Muscle of leg (tissue), 11 donors: ENCODE measurements around the gene NOXO1. TPM values are rescaled to one million over a fixed set of nuclear protein-coding genes. Genes with fewer than 3 reads are reported as not detected.
"Not testable (repeated sequence)": the region's sequence is repeated elsewhere in the genome, so short reads cannot be mapped to it uniquely, and the experiment has no call there.

Experiments
- DNase-seq: peaks from one replicate; pipeline ENCODE4 v3.0.0; 2013
- H3K27ac ChIP-seq: one replicate; pipeline ENCODE4 v1.5.1; 2013; ENCODE audit warnings: mild to moderate bottlenecking, low read length, control low read depth
- H3K27me3 ChIP-seq: one replicate; pipeline ENCODE4 v1.6.1; 2013; ENCODE audit warnings: low read length; ENCODE audit not compliant: control insufficient read depth, insufficient read depth
- H3K36me3 ChIP-seq: one replicate; pipeline ENCODE4 v1.6.1; 2013; ENCODE audit warnings: low read length; ENCODE audit not compliant: control insufficient read depth, insufficient read depth
- H3K4me1 ChIP-seq: one replicate; pipeline ENCODE4 v1.6.1; 2013; ENCODE audit warnings: low read length; ENCODE audit not compliant: control insufficient read depth, insufficient read depth
- H3K4me3 ChIP-seq: one replicate; pipeline ENCODE4 v1.5.1; 2013; ENCODE audit warnings: low read length, control low read depth
- H3K9me3 ChIP-seq: replicated peaks from 2 replicates; pipeline ENCODE4 v1.6.1; 2013; ENCODE audit warnings: low read depth, low read length; ENCODE audit not compliant: control insufficient read depth
- whole genome bisulfite sequencing: methylation state at CpG from one replicate; pipeline ENCODE4 v1.1.5; 2013; ENCODE audit warnings: missing lambda C conversion rate; ENCODE audit not compliant: insufficient coverage; 5-methylcytosine and 5-hydroxymethylcytosine counted together
- polyA plus RNA-seq, 8 donors: library from polyadenylated mRNA; unstranded; fragments of 120-200 nt; gene quantifications; one replicate each; pipeline versions ENCODE4 v1.2.1 to v1.2.3, GENCODE V29; 2013; ENCODE audit warnings: inconsistent platforms in 1 of 8, low replicate concordance in 1 of 8; ENCODE audit not compliant: insufficient read length in 8 of 8, insufficient read depth in 1 of 8
- total RNA-seq: library from RNA; stranded (reverse); fragments of 120-200 nt; gene quantifications from one replicate; pipeline ENCODE4 v1.2.4, GENCODE V29; 2013

The NOXO1 gene
- total and polyA plus RNA-seq, 9 donors: 0.29 to 1.7 (median 0.89) TPM

GRCh38 chr16:1960665-1961630, 20.3 kb downstream of the NOXO1 start:
- peaks cover 32% of the 10 kb centered on the region for H3K36me3 ChIP-seq
- WGBS: 49% methylated on average over 16 of the region's 20 CpGs
- DNase-seq: no peak
- H3K4me3 ChIP-seq: peak overlapping the region; percentile 0
- H3K27me3 ChIP-seq: no peaks in the 10 kb centered on the region
- H3K27ac ChIP-seq: no peak overlapping the region
- peaks cover 41% of the 10 kb centered on the region for H3K4me1 ChIP-seq
- H3K9me3 ChIP-seq: no peaks in the 10 kb centered on the region

GRCh38 chr16:1959269-1960039, 21.8 kb downstream of the NOXO1 start, which contains the start of gene NDUFB10:
Gene NDUFB10 (plus strand): TSS chr16:1959538. CDS start chr16:1959625, 87 bp downstream.
- under 1% methylated on average over 77 of the region's 79 CpGs for WGBS
- H3K4me1 ChIP-seq: peaks cover 39% of the 10 kb centered on the region

GRCh38 chr16:1958715-1959268, 22.5 kb downstream of the NOXO1 start:
- peaks cover 27% of the 10 kb centered on the region for H3K36me3 ChIP-seq
- H3K4me3 ChIP-seq: peak overlapping the region; percentile 15
- peak overlapping the region; percentile 59 for H3K27ac ChIP-seq
- peaks cover 44% of the 10 kb centered on the region for H3K4me1 ChIP-seq
- 29% methylated on average over 11 of the region's 14 CpGs for WGBS
- no peaks in the 10 kb centered on the region for H3K27me3 ChIP-seq
- no peak for DNase-seq
- H3K9me3 ChIP-seq: no peaks in the 10 kb centered on the region

More at GRCh38 chr16:1959269-1960039, 21.8 kb downstream of the NOXO1 start, which contains the start of gene NDUFB10:
- H3K27me3 ChIP-seq: no peaks in the 10 kb centered on the region
- H3K27ac ChIP-seq: peak within 1 kb of the TSS; percentile 59
- DNase-seq: peak; percentile 94
- H3K9me3 ChIP-seq: no peaks in the 10 kb centered on the region
- peaks cover 27% of the 10 kb centered on the region for H3K36me3 ChIP-seq
- H3K4me3 ChIP-seq: peak within 1 kb of the TSS; percentile 79

- 65% methylated on average over 23 of the region's 30 CpGs for WGBS
These were observed 23.2 kb downstream of the NOXO1 start for GRCh38 chr16:1958143-1958491.

GRCh38 chr16:1957434-1958142, 23.7 kb downstream of the NOXO1 start:
- not testable (repeated sequence) for DNase-seq, H3K27me3 ChIP-seq, H3K9me3 ChIP-seq, H3K4me3 ChIP-seq, H3K27ac ChIP-seq
- peaks cover 39% of the 10 kb centered on the region for H3K4me1 ChIP-seq
- 81% methylated on average over 15 of the region's 22 CpGs for WGBS
- H3K36me3 ChIP-seq: peaks cover 19% of the 10 kb centered on the region

More at GRCh38 chr16:1958143-1958491, 23.2 kb downstream of the NOXO1 start:
- not testable (repeated sequence) for H3K27me3 ChIP-seq, H3K4me3 ChIP-seq, DNase-seq, H3K9me3 ChIP-seq, H3K27ac ChIP-seq
- Histone ChIP-seq H3K4me1 (peaks cover 41% of the 10 kb centered on the region), H3K36me3 (peaks cover 24% of the 10 kb centered on the region)

- H3K27me3 ChIP-seq: no peaks in the 10 kb centered on the region
- H3K4me1 ChIP-seq: peaks cover 35% of the 10 kb centered on the region
- H3K36me3 ChIP-seq: no peaks in the 10 kb centered on the region
- H3K4me3 ChIP-seq: peak overlapping the region; percentile 14
- no peak for DNase-seq
- 83% methylated on average over 22 of the region's 22 CpGs for WGBS
- peak overlapping the region; percentile 74 for H3K27ac ChIP-seq
- no peaks in the 10 kb centered on the region for H3K9me3 ChIP-seq
These were observed 27.5 kb downstream of the NOXO1 start for GRCh38 chr16:1953734-1954133.

GRCh38 chr16:1950559-1950958, 30.7 kb downstream of the NOXO1 start:
- Histone ChIP-seq H3K27ac (peak overlapping the region; percentile 56), H3K4me3 (no peak overlapping the region), H3K4me1 (peaks cover 43% of the 10 kb centered on the region), H3K36me3 (no peaks in the 10 kb centered on the region), H3K27me3 (no peaks in the 10 kb centered on the region), H3K9me3 (no peaks in the 10 kb centered on the region)
- no peak for DNase-seq
- 82% methylated on average over 19 of the region's 19 CpGs for WGBS

GRCh38 chr16:1950047-1950446, 31.2 kb downstream of the NOXO1 start:
- Histone ChIP-seq H3K27ac (peak overlapping the region; percentile 56), H3K27me3 (no peaks in the 10 kb centered on the region), H3K36me3 (no peaks in the 10 kb centered on the region), H3K9me3 (no peaks in the 10 kb centered on the region), H3K4me1 (peaks cover 43% of the 10 kb centered on the region), H3K4me3 (no peak overlapping the region)
- peak; percentile 50 for DNase-seq
- WGBS: 64% methylated on average over 6 of the region's 7 CpGs

GRCh38 chr16:1949507-1949906, 31.8 kb downstream of the NOXO1 start:
- Histone ChIP-seq H3K36me3 (no peaks in the 10 kb centered on the region), H3K9me3 (no peaks in the 10 kb centered on the region), H3K4me1 (peaks cover 38% of the 10 kb centered on the region), H3K4me3 (no peak overlapping the region), H3K27ac (no peak overlapping the region), H3K27me3 (no peaks in the 10 kb centered on the region)
- 94% methylated on average over 7 of the region's 11 CpGs for WGBS
- no peak for DNase-seq
